Upper lobe of right lung (tissue), 1 donor: ENCODE data around the gene LAMP5. TPM values are rescaled to one million over a fixed set of nuclear protein-coding genes. Genes with fewer than 3 reads are reported as not detected.

Experiments
- ATAC-seq: fragments of 200-7000 bp; cut with Tn5 transposase; one replicate; pipeline ENCODE4 v1.9.1; 2020; ENCODE audit warnings: mild to moderate bottlenecking, moderate library complexity
- DNase-seq: peaks from one replicate; pipeline ENCODE4 v3.0.0-alpha.2; 2020
- H3K27ac ChIP-seq: fragments of 200-600 bp; one replicate; pipeline ENCODE4 v1.8.0; 2022
- H3K27me3 ChIP-seq: fragments of 200-600 bp; one replicate; pipeline ENCODE4 v1.8.0; 2022; ENCODE audit warnings: mild to moderate bottlenecking
- H3K36me3 ChIP-seq: fragments of 200-600 bp; one replicate; pipeline ENCODE4 v1.8.0; 2022
- H3K4me1 ChIP-seq: fragments of 200-600 bp; one replicate; pipeline ENCODE4 v1.8.0; 2022
- H3K4me3 ChIP-seq: fragments of 200-600 bp; one replicate; pipeline ENCODE4 v1.8.0; 2022; ENCODE audit warnings: mild to moderate bottlenecking
- H3K9me3 ChIP-seq: fragments of 200-600 bp; one replicate; pipeline ENCODE4 v1.8.0; 2022
- intact Hi-C: fragments of 100-400 bp; cut with DNase I; formaldehyde crosslinking; loops from one replicate; pipeline ENCODE4 v1.11.0; 2022
- long read RNA-seq: library from polyadenylated mRNA; unstranded; transcript quantifications from one replicate; pipeline ENCODE4 v2.0.0, GENCODE V29; 2021
- total RNA-seq: library from RNA; stranded (reverse); fragmentation: NEBNext Ultra II Directional; extraction: Animal tissue kit (Norgen Biotek cat#: 25700); gene quantifications from one replicate; pipeline ENCODE4 v1.2.1, GENCODE V29; 2021
- TF ChIP-seq, protein P1 (sequence below): fragments of 200-600 bp; IDR thresholded peaks from one replicate; pipeline ENCODE4 v1.8.0; 2022; ENCODE audit warnings: antibody characterized with exemption
- donor health status: DM: no; HTN: yes; CAD: no; lungs with severe emphysema.

The LAMP5 gene
- 0.49 TPM for total RNA-seq
- long read RNA-seq, partial matches to known transcripts: 0 of 3 reads
- long read RNA-seq, other reads (novel, unspliced or antisense): 0 of 3 reads

DNA sequence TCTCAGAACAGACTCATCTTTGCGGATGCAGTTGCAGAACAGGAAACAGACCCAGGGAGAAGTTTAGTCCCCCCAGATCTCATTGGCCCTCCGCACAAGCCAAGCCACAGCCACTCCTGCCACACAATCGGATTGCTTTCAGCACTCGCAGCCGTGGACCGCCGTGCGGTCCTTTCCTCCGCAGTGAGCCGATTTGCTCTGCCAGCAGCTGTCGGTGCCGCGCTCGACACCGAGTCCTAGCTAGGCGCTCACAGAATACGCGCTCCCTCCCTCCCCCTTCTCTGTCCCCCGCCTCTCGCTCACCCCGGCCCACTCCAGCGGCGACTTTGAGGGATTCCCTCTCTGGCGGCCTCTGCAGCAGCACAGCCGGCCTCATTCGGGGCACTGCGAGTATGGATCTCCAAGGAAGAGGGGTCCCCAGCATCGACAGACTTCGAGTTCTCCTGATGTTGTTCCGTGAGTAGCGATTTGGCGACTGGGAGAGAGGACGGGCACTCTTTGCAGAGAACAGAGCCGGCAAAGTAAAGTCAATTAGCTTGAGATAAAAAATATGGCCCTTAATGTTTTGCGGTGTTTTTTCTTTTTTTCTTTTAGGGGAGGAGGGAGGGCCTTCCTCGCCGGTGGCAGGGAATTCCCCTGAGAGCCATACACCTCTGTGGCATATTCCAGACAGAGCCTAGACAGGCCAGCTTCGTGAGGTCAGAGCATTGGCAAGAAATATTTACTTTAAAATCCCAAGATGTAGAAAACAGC is at the start of gene LAMP5:
LAMP5 (plus strand) TSS at position 130 of the 753 bp plus-strand sequence; CDS start at position 393, 263 bp downstream.
- H3K9me3 ChIP-seq: no peaks in the 10 kb centered on the region
- H3K36me3 ChIP-seq: no peaks in the 10 kb centered on the region
- TF ChIP-seq, protein P1, sequence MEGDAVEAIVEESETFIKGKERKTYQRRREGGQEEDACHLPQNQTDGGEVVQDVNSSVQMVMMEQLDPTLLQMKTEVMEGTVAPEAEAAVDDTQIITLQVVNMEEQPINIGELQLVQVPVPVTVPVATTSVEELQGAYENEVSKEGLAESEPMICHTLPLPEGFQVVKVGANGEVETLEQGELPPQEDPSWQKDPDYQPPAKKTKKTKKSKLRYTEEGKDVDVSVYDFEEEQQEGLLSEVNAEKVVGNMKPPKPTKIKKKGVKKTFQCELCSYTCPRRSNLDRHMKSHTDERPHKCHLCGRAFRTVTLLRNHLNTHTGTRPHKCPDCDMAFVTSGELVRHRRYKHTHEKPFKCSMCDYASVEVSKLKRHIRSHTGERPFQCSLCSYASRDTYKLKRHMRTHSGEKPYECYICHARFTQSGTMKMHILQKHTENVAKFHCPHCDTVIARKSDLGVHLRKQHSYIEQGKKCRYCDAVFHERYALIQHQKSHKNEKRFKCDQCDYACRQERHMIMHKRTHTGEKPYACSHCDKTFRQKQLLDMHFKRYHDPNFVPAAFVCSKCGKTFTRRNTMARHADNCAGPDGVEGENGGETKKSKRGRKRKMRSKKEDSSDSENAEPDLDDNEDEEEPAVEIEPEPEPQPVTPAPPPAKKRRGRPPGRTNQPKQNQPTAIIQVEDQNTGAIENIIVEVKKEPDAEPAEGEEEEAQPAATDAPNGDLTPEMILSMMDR: no peak
- H3K27me3 ChIP-seq: peaks cover 37% of the 10 kb centered on the region
- peaks cover 22% of the 10 kb centered on the region for H3K4me1 ChIP-seq
- DNase-seq (no peak), ATAC-seq (peak; percentile 44)
- H3K4me3 ChIP-seq: peak within 1 kb of the TSS; percentile 26
- H3K27ac ChIP-seq: no peak within 1 kb of the TSS
- intact Hi-C loops: no loop called here

DNA sequence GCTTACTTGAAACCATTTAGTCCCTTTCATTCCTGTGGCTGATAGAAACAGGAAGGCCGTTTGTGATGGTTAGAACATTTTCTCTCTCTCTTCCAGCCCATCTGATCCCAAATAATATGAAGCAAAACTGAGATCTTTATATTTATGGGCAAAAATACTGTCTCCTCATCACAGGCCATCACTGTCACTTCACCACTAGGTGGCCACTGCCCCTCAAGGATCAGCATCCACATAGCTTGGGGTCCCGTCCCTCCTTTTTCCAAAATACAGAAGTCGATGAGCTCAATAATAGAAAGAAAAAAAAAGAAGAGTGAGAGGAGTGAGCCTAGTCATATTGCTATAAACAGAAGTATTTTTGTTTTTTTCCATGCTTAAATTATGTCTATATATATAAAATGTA is 46.4 kb upstream of the LAMP5 start:
- peak; percentile 25 for ATAC-seq
- DNase-seq: no peak
- TF ChIP-seq, protein P1: peak; percentile 58
- intact Hi-C loops: no loop called here
- no peak overlapping the region for H3K4me3 ChIP-seq
- no peaks in the 10 kb centered on the region for H3K36me3 ChIP-seq
- H3K4me1 ChIP-seq: no peaks in the 10 kb centered on the region
- no peaks in the 10 kb centered on the region for H3K9me3 ChIP-seq
- H3K27me3 ChIP-seq: no peaks in the 10 kb centered on the region
- H3K27ac ChIP-seq: no peak overlapping the region

DNA sequence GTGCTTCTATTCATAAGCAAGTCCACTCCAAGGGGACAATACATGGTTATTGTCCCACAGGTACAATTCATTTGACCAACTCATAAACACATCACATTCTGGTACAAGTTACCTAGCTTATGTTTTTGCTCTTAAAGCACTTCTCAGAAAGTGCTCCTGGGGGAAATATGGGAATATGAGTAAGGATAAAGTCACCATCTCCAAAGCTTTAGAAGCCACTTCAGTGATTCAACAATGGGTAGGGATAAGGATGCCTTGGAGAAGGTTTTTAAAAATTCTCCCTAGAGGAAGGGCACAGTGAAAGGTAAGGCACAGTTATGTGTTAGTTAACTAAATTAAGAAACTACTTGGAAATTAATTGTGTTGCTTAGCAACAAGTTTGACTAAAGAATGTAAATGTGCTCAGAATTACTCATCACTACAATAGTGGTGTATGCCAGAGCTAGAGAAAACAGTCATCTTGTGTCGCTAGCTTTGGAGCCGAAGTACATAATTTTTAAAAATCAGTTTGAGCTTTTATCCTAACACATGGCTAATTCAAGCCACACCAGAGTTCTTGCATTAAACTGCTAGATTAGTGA is 39.5 kb upstream of the LAMP5 start:
- Histone ChIP-seq H3K4me1 (no peaks in the 10 kb centered on the region), H3K4me3 (no peak overlapping the region), H3K27ac (no peak overlapping the region), H3K27me3 (no peaks in the 10 kb centered on the region), H3K9me3 (no peaks in the 10 kb centered on the region), H3K36me3 (no peaks in the 10 kb centered on the region)
- DNase-seq (no peak), ATAC-seq (no peak)
- intact Hi-C loops: no loop called here
- TF ChIP-seq, protein P1: no peak

- Histone ChIP-seq H3K4me1 (no peaks in the 10 kb centered on the region), H3K9me3 (no peaks in the 10 kb centered on the region), H3K27ac (no peak overlapping the region), H3K4me3 (no peak overlapping the region), H3K27me3 (no peaks in the 10 kb centered on the region), H3K36me3 (no peaks in the 10 kb centered on the region)
- ATAC-seq: no peak
- DNase-seq: no peak
- TF ChIP-seq, protein P1: no peak
- intact Hi-C loops: no loop called here
These were observed 38.9 kb upstream of the LAMP5 start for GRCh38 chr20:9475456-9475855.

DNA sequence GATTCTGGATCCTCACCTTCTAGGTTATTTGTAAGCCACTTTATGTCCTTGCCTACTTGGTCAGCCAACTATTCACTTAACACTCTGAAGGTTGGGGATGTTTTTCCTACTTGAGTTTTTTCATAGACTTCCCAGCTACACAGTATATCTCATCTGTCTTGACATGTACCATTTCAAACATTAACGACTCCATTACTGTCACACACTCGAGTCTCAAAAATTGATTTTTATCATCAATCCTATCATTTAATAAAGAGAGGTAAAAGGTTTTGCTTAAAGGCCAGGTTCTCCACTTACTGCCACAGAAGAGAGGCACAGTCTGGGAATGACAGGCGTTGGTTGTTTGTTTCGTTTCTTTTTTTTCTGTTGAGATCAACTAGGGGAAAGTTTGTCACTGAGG is 38.2 kb upstream of the LAMP5 start:
- ATAC-seq (no peak), DNase-seq (no peak)
- no peaks in the 10 kb centered on the region for H3K9me3 ChIP-seq
- no peaks in the 10 kb centered on the region for H3K36me3 ChIP-seq
- intact Hi-C loops: no loop called here
- H3K4me3 ChIP-seq: no peak overlapping the region
- TF ChIP-seq, protein P1: no peak
- no peak overlapping the region for H3K27ac ChIP-seq
- no peaks in the 10 kb centered on the region for H3K4me1 ChIP-seq
- H3K27me3 ChIP-seq: no peaks in the 10 kb centered on the region
